GM19238 (cell line): ENCODE data around the gene ZNF219.

Source experiments
- DNase-seq: peaks from one replicate; pipeline ENCODE4 v3.0.0; 2011; ENCODE audit warnings: low spot score; ENCODE audit not compliant: insufficient read length

The ZNF219 gene

DNA sequence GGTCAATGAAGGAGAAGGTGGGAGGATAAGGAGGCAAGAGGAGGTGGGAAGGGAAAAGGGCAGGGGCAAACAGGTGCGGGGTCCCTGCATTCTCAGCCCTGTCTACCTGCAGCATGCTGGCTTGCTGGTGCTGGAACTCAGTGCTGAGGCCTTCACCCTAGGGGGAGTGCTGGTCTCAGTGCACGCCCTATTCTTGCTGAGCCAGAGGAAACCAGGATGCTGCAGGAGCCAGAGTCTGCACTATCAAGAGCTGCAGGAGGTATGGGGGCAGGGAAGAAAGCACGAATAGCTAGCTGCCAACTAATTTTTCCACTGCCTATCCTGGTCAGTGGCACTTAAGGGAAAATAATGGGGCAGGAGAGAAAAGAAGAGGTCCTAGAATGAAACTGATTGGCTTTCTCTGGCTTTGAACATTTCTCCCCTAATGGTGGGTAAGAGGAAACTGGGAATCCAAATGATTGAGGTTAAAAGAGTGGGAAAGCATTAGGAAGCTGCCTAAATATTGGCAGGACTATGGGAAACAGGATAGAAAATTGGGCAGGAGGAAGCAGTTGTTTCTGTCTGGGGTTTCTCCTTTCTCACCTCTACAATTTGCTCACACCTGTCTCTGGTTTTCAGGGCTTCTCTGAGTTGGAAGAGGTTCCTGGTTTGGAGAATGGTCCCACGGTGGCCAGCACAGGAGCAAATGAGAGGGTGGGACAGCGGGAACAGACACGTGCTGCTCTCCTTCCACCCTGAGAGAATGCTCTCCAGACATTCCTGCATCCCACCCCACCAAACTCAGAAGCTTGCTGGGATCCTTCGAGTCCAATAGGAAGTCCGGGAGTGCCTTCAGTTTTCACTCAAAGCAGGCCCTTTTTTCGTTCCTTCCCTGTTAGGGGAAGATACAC is 4.3 kb upstream of the ZNF219 start:
- no peak for DNase-seq

DNA sequence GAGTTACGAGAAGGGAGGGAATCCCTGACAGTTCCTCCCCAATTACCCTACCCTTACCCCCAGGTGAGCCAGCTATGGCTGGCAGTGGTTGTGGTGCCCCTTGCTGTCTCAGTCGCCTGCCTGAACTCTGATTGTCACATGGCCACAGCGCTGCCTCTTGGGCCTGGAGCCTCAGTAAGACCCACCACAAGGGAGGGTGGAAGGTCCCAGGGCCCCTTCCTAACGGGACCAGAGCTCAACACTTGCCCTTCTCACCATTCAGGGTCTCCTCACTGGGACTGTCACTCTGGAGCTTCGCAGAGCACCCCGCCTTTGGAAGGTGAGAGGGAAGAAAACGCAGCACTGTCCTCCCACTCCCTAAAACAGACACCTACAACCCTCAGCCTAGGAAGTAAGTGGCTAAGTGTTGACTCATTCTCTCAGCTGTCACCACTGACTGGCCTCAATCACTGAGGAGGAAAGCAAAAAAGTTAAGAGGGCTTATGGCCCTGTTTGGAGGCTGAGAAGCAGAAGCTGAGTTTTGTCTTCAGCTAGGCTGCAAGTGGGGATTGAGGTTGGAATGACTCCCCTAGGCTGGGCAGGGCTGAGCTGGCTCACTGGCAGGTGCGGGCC is 3.5 kb upstream of the ZNF219 start:
- no peak for DNase-seq

DNA sequence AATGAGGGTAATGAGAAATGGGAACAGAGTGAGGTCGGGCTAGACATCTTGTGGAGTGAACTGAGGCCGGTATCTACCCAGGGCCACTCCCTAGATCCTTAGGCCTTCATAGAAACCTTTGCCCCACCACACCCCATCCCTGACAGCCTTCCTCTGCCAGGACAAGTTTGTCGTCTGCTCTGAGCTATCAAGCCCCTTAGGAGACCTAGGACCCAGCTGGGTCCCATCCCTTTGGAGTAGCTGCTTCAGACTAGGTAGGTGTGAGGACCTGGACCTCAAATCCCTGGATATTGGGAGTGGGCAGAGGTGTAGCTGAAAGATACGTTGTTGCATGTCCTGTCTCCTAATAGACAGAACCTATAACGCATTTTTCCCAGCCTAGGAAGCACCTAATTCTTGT is 2.5 kb upstream of the ZNF219 start, which contains the start of gene TMEM253:
Gene TMEM253 (plus strand): TSS at position 136 of the 400 bp plus-strand sequence. CDS start 278 bp downstream, outside the sequence.
- no peak for DNase-seq

DNA sequence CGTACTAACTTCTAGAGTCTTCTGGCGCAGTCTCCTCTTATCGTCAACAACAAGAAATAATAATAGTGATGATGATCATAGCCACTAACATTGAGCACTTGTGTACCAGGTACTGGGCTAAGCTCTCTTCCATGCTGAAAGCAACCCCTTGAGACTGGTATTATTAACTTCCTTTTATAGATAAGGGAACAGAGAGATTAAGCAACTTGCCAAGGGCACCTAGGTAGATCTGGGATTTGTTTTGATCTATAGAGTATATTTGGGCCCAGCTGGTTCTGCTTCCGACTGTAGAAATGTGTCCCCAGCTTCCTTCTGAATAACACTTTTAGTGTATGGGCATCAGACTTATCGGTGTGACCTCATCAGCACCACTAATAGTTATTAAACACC is 1.1 kb upstream of the ZNF219 start:
- DNase-seq, result no peak

DNA sequence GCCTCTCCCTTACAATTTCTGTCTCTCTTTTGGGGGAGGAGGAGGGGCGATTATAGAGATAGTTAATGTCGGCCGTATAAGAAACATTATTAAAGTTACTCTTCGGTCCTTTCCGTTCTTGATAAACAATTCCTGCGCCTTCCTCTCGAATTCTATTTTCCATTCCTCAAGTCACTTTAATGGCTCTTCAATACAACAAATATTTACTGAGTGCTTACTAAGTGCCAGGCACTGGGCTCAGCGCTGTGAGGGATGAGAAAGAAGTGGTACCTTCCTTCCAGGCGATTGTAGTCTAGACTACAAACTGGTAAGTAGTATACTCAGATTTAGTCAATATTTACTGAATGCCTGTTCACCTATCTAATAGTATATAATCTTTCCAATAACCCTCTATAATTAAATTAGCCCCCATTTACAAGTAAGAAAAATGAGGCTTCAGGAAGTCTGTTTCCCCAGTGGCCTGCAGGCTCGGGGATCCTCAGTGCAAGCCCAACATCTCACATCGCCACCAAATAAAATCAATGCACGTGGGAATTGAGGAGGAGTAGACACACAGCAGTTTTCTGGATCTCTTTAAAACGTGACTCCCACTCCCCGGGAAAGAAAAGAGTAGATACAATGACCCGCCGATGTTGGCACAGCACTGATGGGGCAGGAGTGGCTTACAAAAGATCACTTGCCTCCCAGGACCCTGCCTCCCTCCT is 589 bp upstream of the ZNF219 start:
- DNase-seq, result no peak

DNA sequence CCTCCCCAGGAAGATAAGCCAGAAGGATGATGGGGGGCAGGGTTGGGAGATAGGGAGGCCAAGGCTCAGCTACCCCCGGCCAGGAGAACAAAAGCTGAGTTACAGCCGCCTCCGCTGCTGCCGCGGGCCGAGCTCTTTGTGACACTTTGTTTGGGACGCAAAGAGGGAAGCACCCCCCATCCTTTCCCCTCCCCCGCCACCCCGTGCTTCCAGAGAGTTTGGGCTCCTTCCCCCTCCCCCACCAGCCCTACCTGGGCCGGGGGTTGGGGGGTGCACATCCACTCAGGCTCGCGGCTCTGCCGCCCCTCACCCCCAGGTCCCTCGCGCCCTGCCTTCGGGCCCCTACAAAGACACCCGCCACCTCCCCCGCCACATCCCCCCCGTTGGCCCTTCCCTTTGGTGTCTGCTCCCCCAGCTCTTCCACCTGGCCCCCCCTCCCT is 799 bp downstream of the ZNF219 start:
- no peak for DNase-seq

DNA sequence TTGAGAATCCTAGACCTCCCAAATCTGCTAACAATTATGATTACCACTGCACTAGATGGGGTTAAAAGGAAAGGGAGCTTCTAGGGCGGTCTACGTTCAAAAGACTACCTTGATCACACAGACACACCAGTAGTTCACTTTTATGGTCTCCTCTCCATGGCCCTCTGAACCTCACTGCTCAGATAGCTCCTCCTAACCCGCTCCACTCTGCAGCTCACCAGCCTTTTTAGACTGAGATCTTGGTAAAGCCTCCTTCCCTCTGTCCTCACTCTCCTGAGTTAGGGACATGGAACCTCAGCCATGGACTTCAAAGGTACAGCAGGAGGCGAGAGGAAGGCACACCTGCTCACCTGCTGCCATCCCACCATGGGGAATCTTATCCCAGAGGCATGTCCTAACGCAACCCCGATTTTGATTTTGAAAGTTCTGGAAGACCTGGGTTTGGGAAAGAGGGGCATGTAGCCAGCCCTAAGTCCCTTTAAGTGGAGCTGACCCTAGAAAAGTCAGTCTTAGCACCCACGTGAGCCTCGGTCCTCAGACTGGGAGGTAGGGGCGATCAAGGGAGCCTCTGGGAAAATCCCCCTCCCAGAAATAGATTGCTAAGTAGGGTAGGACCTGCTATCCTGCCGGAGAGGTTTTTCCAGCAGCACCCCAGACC is 1.3 kb downstream of the ZNF219 start:
- DNase-seq, result no peak

DNA sequence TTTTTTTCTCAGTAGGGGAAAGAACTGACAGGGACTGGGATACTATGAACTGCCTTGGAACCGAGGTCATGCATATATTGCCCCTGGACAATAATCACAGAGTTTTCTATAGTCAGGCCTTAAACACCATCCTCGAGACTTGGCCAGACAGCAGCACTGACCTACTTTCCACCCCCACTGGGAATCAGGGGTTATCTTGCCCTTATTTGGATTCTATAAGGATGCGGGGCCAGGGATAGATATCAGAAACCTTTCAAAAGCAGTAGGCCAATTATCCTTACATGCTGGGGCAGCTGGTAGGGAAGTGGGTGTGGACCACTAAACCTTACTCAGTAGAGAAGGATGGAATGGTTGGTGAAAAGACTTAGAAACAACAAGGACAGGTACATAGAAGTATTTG is 2.0 kb downstream of the ZNF219 start:
- no peak for DNase-seq

DNA sequence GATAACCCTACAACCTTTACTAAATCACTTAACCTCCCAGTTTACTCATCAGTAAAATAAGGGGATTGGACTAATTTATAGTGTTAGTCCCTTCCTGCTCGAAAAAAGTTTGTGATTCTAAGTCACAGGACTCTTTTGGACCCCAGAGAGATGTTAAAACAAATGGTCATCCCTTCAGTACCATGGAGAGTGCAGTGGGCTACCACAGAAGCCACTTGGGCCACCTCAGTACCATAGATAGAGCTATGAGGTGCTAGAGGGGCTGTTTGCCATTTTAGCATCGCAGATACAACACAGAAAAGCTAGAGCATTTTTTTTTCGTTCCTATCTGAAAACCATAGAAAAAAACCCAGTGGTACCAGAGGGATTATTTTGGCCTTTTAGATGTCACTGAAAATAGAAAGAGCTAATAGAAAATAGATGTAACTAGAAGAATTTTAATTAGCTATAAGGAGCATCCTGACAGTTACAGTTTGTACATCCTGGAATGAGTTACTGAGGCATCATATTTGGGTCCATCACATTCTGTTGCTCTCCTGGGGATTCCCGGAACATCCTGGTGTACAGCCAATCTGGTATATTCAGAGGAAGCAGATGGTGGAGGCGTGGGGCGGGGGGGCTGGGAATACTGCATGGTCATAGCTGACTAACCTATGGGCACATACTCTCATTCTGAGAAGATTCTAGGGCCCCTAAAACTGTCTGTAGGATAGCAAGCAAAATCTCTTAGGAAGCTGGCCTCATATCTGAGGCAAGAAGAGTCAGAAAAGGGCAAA is 2.8 kb downstream of the ZNF219 start:
- no peak for DNase-seq

DNA sequence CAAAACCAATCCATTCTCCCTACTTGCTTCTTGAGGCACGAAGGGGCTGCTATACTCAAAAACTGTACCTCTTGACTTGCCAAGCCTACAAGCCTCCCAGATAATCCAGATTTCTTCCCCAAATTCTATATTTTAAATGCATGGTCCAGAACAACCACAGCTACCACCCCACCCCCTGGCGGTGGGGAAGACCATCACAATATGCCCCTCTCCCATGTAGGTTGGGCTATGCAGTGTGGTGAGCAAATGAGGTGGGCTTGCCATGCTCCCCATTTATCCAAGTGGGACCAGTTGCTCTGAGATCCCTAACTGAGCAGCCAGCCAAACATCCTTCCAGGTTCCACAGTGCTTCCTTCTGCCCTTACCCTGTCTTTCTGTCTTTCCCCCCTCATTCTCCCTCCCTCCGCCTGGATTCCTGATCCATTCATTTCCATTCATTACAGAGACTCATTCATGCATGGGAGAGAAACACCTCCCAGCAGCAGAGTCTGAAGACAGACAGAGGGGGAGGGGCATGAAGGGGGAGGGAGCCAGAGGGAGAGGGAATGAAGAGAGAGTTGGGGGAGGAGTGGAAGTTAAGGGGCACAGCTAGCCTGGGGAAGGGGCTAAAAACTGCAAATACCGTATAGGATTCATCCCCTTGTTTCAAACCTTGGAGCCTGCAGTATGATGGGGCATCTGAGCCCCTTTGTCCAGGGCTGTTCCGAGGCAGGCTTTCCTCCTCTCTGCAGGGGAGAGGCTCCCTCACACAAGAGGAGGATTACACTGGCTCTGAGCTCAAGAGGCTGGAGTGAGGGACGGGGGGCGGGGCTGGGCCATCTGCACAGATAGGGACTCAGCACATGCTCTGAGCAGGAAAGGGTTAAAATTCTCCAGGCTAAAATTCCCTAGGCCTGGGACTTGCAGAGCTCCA is 4.4 kb downstream of the ZNF219 start:
- DNase-seq, result no peak

DNA sequence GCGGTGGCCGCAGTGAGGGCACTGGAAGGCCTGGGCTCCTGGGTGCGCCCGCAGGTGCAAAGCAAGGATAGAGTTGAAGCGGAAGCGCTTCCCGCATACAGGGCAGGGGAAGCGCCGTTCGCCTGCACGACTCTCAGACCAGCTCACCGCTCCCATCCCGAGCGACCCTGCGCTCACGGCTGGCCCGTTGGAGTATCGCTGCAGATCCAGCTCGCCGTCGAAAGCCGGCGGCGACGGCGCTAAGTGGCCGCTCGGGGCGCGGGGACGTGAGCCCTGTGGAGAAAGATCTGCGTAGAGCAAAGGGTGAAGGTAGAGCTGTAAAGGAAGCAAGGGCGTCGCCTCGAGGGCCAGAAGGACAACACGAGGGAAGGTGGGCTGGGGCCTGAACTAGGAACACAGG is 5.4 kb downstream of the ZNF219 start:
- DNase-seq, result no peak

DNA sequence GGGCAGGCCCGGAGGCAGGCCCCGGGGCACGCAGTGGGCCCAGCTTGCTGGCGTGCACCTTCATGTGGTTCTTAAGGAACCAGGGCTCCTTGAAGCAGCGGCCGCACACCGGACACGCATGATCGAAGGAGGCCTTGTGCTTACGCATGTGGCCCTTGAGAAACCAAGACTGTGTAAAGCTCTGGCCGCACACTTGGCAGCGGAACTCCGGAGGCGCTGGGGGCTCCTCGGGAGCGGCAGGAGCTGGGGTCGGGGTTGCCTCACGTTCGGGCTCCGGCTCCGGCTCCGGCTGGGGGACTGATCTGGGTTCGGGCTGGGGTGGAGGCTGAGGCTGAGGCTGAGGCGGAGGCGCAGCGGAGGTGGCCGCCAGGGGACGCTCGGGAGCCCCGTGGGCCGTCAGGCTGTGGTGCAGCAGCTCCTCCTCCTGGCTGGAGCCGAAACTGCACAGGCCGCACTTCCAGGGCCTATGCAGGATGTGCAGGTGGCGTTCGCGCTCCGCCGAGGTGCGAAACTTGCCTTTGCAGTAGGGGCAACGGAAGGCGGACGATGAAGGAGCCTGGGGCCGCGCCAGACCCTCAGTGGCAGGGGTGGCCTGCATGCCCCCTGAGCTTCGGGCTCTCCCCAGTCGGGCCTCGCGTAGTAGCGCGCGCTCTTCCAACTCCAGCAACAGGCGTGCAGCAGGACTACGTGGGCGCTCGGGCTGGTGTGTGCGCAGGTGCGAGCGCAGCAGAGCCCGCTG is 6.0 kb downstream of the ZNF219 start:
- peak; percentile 96 for DNase-seq

DNA sequence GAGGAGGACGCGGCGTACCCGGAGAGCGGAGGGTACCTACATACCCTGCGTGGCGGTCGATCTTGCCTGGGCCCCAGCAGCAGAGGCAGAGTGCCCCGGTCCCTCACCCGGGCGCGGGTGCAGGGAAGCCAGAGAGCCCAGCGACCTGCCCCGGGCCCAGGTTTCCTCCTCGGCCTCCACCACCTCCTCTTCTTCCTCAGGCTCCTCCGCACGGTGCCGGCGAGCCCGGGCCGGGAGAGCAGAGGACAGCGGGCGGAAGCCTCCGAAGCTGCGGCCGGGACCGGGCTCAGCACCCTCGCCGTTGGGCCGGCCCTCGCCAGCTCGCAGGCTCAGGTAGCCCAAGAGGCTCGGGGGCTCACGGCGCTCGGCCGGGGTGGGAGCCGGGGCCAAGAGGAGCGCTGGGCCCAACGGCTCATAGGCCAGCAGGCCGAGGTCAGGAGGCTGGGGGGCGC is 6.6 kb downstream of the ZNF219 start:
- no peak for DNase-seq

DNA sequence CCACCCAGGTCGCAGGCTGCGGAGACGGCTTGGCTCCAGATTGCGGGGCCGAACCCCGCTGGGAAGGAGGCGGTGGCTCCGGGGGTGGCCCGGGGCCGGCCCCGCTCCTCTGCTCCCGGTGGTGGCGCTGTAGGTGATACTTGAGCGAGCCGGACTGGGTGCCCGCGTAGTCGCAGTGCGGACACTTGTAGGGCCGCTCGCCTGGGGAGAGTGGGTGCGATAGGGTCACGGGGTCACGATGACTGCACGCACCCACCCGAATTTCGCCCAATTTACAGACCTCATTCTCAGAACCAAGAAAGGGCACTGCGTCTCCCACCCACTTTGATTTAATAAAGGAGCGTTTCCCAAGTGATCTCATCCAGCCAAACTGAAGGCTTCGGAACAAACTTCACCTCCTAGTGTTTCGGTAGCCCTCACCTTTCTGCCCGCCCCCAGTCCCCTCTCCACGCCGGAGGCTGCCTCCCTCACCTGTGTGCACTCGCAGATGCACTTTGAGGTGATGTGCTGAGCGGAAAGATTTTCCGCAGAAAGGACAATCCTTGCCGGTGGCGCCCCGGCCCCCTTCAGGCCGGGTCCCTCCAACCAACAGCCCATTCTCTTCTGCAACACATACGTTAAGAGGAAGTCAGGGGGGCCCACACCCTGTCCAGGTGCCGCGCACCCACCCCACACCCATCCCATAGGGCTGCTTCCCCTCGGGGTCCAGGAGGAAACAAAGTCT is 7.4 kb downstream of the ZNF219 start:
- DNase-seq, result no peak

DNA sequence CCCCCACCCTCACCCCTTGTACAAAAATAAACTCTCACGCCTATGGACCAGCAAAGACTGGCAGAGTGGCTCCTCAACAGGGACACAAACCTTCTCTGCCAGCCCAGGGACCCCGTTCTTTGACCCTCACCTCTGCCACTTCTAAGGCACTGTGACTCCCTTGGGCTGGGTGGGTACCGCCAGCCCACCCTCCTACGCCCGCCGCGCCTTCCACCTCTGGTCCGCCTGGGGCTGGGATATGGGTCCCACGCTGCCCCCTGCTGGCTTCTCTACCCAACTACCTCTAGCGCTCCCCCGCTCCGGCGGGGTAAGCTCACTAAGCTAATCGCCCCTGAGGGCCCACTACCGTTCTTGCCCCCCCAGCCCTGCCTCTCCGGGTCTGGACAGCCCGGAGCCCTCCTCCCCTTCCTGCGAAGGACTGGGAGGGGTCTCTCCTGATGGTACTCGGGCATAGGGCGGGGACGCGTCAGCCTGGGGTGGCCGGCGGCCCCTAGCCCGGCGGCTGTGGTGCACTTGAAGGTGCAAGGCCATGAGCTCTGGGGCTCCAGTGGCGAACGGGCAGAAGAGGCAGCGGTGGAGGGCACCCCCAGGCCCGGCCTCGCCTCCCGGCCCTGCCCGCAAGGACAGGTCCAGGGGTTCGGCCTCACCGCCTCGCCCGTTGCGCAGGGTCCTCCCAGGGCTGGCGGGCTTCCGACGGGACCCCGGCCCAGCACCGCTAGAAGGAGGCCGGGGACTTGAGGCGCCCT is 8.1 kb downstream of the ZNF219 start:
- DNase-seq, result no peak

DNA sequence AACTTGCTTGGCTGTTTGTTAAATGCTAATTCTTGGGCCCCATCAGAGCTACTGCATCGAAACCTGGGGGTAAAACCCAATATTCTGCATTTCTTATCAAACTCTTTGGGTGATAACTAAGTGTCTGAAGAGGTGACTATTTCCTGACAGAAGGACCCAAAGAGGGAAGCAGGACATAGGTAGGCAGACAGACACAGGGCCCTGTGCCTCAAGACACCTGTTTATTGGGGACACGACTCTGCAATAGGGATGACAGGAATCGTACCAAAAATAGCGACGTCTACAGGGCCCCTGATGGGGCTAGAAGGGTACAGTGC is 8.6 kb downstream of the ZNF219 start:
- DNase-seq, result no peak

DNA sequence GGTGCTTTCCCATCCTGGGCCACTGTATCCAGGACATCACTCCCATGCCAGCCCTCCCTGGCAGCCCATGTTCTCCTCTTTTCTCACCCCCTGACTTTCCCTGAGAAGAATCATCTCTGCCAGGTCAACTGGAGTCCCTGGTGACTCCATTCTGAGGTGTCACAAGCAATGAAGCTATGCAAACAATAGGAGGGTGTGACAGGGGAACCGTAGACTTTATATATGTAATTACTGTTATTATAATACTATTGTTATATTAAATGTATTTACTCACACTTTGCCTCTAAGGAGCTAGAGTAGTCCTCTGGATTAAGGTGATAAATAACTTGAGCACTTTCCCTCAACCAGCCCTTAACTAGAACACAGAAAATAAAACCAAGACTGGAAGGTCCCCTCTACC is 9.2 kb downstream of the ZNF219 start:
- DNase-seq, result no peak

DNA sequence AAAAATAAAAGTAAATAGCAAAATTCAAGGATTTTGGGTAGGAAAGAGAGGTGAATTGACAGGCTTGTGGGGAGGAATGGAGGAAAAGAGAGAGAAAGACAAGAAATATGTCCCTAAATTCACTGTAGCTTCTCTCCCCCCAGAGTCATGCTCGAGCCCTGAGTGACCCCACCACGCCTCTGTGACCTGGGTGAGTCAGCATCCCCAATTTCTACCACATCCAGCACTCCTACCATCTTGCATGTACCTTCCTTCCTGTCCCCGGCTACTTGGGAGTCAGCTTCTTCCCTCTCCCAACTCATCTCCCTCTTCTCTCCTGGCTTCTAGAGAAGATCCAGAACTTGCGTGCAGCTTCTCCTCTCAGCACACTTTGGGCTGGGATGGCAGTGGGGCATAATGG is 9.8 kb downstream of the ZNF219 start:
- DNase-seq, result no peak
